Transverse colon (tissue), 4 donors: ENCODE data around the gene NEU2. TPM values are rescaled to one million over a fixed set of nuclear protein-coding genes. Genes with fewer than 3 reads are reported as not detected.

Experiments
- DNase-seq: peaks from one replicate; pipeline ENCODE4 v3.0.0-alpha.2; 2019
- H3K27ac ChIP-seq, 4 donors: fragments of 200-600 bp; sonication (generic); 2 replicates each; pipeline ENCODE4 v1.5.1; 2016 to 2018; ENCODE audit warnings: inconsistent platforms in 4 of 4
- H3K27me3 ChIP-seq: fragments of 200-600 bp; sonication (generic); 2 replicates; pipeline ENCODE4 v1.5.1; 2017; ENCODE audit warnings: inconsistent platforms
- H3K36me3 ChIP-seq, 4 donors: fragments of 200-600 bp; sonication (generic); 2 replicates each; pipeline ENCODE4 v1.5.1; 2017 to 2019; ENCODE audit warnings: inconsistent platforms in 4 of 4
- H3K4me1 ChIP-seq, 4 donors: fragments of 200-600 bp; sonication (generic); 2 replicates each; pipeline ENCODE4 v1.5.1; 2017 to 2020; ENCODE audit warnings: inconsistent platforms in 4 of 4
- H3K4me3 ChIP-seq, 4 donors: fragments of 200-600 bp; sonication (generic); 1 replicate in 1 of 4; 2 replicates in 3 of 4; pipeline versions ENCODE4 v1.5.1 to v1.6.1; 2017 to 2019; ENCODE audit warnings: inconsistent platforms in 4 of 4
- H3K9me3 ChIP-seq, 2 donors: fragments of 200-600 bp; sonication (generic); 2 replicates each; pipeline ENCODE4 v1.5.1; 2017 to 2019; ENCODE audit warnings: inconsistent platforms in 2 of 2
- EP300 ChIP-seq: sonication (generic); formaldehyde crosslinking; IDR thresholded peaks from one replicate; pipeline ENCODE4 v1.6.1; 2017; ENCODE audit warnings: antibody characterized with exemption, low read depth
- POLR2A ChIP-seq: fragments of 450-650 bp; IDR thresholded peaks from one replicate; pipeline ENCODE4 v1.6.1; 2016; ENCODE audit warnings: antibody characterized with exemption, mild to moderate bottlenecking, moderate library complexity
- POLR2AphosphoS5 ChIP-seq, 3 donors: sonication (generic); formaldehyde crosslinking; IDR thresholded peaks; one replicate each; pipeline ENCODE4 v1.6.1; 2016; ENCODE audit warnings: antibody characterized with exemption in 3 of 3
- WGBS, 2 donors: methylation state at CpG; one replicate each; pipeline ENCODE4 v1.1.5; 2018; ENCODE audit warnings: low coverage in 1 of 2; 5-methylcytosine and 5-hydroxymethylcytosine counted together
- in situ Hi-C, 4 donors: fragments of 200-750 bp; cut with MboI; loops; one replicate each; pipeline versions ENCODE4 v1.15.0 to v1.15.1; 2017; ENCODE audit warnings: low sequenced_read_pairs in 3 of 4, low pct_ligation_motif_present in 1 of 4, low pct_unique_long_range_greater_than_20kb in 1 of 4
- intact Hi-C: fragments of 100-400 bp; cut with DNase I; formaldehyde crosslinking; loops from one replicate; pipeline ENCODE4 v1.15.1; 2023; ENCODE audit warnings: low total_unique reads
- total RNA-seq, 4 donors: library from RNA; depleted of rRNA; stranded (reverse); fragments of >200 nt; gene quantifications; one replicate each; pipeline ENCODE4 v1.1.0, GENCODE V29; 2016
- TF ChIP-seq, protein P1 (sequence below), 5 experiments: fragments of 200-600 bp in 3 of 5; fragments of 450-650 bp in 2 of 5; sonication (generic) in 3 of 5; IDR thresholded peaks; 1 replicate in 2 of 5; 2 replicates in 3 of 5; pipeline ENCODE4 v1.5.1; 2016 to 2017; ENCODE audit warnings: antibody characterized with exemption in 5 of 5, inconsistent platforms in 3 of 5, mild to moderate bottlenecking in 2 of 5, moderate library complexity in 1 of 5

NEU2 gene
- total RNA-seq, 4 donors from 2014 or later: 0.41 TPM; not detected in 3

GRCh38 chr2:233041722-233042323, 9.4 kb downstream of the NEU2 start:
- 81 to 100% methylated on average over 5 to 10 of the region's 10 CpGs for WGBS, 2 donors
- H3K27ac ChIP-seq: no peak overlapping the region
- intact Hi-C loops (no loop called here), in situ Hi-C loops (loop anchor here in 1 of 4 donors (25.0 kb wide), 1 partner anchor 180 kb away; the partner anchor contains the start of gene SNORC)
- no peaks in the 10 kb centered on the region for H3K9me3 ChIP-seq
- H3K27me3 ChIP-seq: no peaks in the 10 kb centered on the region
- H3K4me3 ChIP-seq: no peak overlapping the region
- TF ChIP-seq EP300: no peak
- no peak for TF ChIP-seq POLR2AphosphoS5 (IDR thresholded peaks at IDR 0.05)
- TF ChIP-seq, protein P1, sequence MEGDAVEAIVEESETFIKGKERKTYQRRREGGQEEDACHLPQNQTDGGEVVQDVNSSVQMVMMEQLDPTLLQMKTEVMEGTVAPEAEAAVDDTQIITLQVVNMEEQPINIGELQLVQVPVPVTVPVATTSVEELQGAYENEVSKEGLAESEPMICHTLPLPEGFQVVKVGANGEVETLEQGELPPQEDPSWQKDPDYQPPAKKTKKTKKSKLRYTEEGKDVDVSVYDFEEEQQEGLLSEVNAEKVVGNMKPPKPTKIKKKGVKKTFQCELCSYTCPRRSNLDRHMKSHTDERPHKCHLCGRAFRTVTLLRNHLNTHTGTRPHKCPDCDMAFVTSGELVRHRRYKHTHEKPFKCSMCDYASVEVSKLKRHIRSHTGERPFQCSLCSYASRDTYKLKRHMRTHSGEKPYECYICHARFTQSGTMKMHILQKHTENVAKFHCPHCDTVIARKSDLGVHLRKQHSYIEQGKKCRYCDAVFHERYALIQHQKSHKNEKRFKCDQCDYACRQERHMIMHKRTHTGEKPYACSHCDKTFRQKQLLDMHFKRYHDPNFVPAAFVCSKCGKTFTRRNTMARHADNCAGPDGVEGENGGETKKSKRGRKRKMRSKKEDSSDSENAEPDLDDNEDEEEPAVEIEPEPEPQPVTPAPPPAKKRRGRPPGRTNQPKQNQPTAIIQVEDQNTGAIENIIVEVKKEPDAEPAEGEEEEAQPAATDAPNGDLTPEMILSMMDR (IDR thresholded peaks at IDR 0.05): no peak
- TF ChIP-seq POLR2A: no peak
- no peaks in the 10 kb centered on the region for H3K36me3 ChIP-seq
- no peaks in the 10 kb centered on the region for H3K4me1 ChIP-seq
- DNase-seq: no peak

DNA sequence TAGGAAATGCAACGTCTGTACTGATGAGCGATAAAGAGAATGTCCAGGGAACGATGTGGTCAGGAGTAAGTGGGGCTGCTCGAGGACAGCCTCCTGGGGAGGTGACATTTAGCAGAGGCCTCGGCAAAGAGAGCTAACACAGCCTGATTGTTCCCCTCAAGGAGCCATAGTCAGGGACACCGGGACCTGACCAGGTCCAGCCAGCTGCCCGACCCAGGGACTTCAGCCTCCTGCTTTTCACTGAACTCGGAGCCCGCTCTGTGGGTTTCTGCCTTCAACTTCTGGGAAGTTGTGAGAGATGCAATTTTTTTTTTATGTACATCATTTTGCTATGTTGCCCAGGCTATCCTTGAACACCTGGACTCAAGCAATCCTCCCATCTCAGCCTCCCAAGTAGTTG, 10.1 kb downstream of the NEU2 start:
- TF ChIP-seq POLR2AphosphoS5 (IDR thresholded peaks at IDR 0.05) (no peak), POLR2A (no peak), EP300 (no peak)
- TF ChIP-seq, protein P1 (IDR thresholded peaks at IDR 0.05): no peak
- no peaks in the 10 kb centered on the region for H3K27me3 ChIP-seq
- H3K4me1 ChIP-seq: no peaks in the 10 kb centered on the region
- intact Hi-C loops: no loop called here
- no peaks in the 10 kb centered on the region for H3K9me3 ChIP-seq
- no peak for DNase-seq
- H3K4me3 ChIP-seq: no peak overlapping the region
- H3K27ac ChIP-seq: no peak overlapping the region
- 82 to 87% methylated on average over 9 of the region's 9 CpGs for WGBS, 2 donors
- in situ Hi-C loops: loop anchor here in 1 of 4 donors (25.0 kb wide), 1 partner anchor 180 kb away; the partner anchor contains the start of gene SNORC
- no peaks in the 10 kb centered on the region for H3K36me3 ChIP-seq

GRCh38 chr2:233044974-233045605, 12.6 kb downstream of the NEU2 start:
- H3K4me1 ChIP-seq: no peaks in the 10 kb centered on the region
- 82 to 100% methylated on average over 2 to 9 of the region's 9 CpGs for WGBS, 2 donors
- in situ Hi-C loops (loop anchor here in 1 of 4 donors (25.0 kb wide), 1 partner anchor 183 kb away; the partner anchor contains the start of gene SNORC), intact Hi-C loops (no loop called here)
- no peak overlapping the region for H3K27ac ChIP-seq
- H3K9me3 ChIP-seq: no peaks in the 10 kb centered on the region
- no peaks in the 10 kb centered on the region for H3K36me3 ChIP-seq
- H3K4me3 ChIP-seq: no peak overlapping the region
- TF ChIP-seq POLR2AphosphoS5 (IDR thresholded peaks at IDR 0.05) (no peak), POLR2A (no peak), EP300 (no peak)
- TF ChIP-seq, protein P1 (IDR thresholded peaks at IDR 0.05): no peak
- no peak for DNase-seq
- H3K27me3 ChIP-seq: no peaks in the 10 kb centered on the region

DNA sequence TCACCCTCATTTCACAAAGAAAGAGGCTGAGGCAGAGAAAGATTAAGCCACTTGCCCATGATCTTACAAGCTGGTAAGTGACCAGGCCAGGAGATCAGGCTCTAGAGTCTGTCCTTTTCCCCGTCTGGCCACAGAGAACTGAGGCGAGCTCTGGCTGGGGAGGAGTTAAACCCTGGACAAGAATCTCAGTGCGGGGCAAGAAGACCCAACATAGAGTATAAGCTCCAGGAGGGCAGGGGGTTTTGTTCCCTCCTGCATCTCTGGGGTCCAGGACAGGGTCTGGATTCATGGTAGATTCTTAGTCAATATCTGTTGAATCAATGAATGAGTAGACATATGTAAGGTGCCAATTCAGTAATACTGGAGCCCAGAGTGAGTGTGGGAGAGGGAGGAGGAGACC, 14.7 kb downstream of the NEU2 start:
- intact Hi-C loops (no loop called here), in situ Hi-C loops (loop anchor here in 1 of 4 donors (25.0 kb wide), 1 partner anchor 185 kb away; the partner anchor contains the start of gene SNORC)
- WGBS, 2 donors: 93 to 96% methylated on average over 2 to 3 of the region's 3 CpGs
- Histone ChIP-seq H3K36me3 (no peaks in the 10 kb centered on the region), H3K9me3 (no peaks in the 10 kb centered on the region), H3K27ac (no peak overlapping the region), H3K4me1 (no peaks in the 10 kb centered on the region), H3K27me3 (no peaks in the 10 kb centered on the region), H3K4me3 (no peak overlapping the region)
- DNase-seq: no peak
- TF ChIP-seq, protein P1 (IDR thresholded peaks at IDR 0.05): no peak
- TF ChIP-seq POLR2A (no peak), POLR2AphosphoS5 (IDR thresholded peaks at IDR 0.05) (no peak), EP300 (no peak)
